Calu3 (cell line): ENCODE results near the gene SPAG8. TPM values are rescaled to one million over a fixed set of nuclear protein-coding genes. Genes with fewer than 3 reads are reported as not detected.

ENCODE experiments used
- BruUV-seq: library from RNA; stranded (reverse); fragments of 400-500 nt; replicated peaks from 2 replicates; lab custom pipeline; 2021; lab: Mats Ljungman, UMichigan
- CTCF ChIA-PET: fragments of 300-600 bp; sonication (Branson Sonifier 250); formaldehyde crosslinking; loops from one replicate; lab custom pipeline; 2022; ENCODE audit warnings: antibody characterized with exemption; lab: Charles Lee
- DNase-seq: peaks from one replicate; pipeline ENCODE4 v3.0.0; 2022
- H3K27ac Mint-ChIP-seq: one replicate; pipeline ENCODE4 v1.8.0; 2022; ENCODE audit warnings: mixed read lengths; ENCODE audit not compliant: unreplicated experiment
- H3K27me3 Mint-ChIP-seq: one replicate; pipeline ENCODE4 v1.8.0; 2022; ENCODE audit warnings: mixed read lengths; ENCODE audit not compliant: unreplicated experiment
- H3K36me3 Mint-ChIP-seq: one replicate; pipeline ENCODE4 v1.8.0; 2022; ENCODE audit warnings: mild to moderate bottlenecking, moderate library complexity, mixed read lengths; ENCODE audit not compliant: insufficient read depth, unreplicated experiment
- H3K4me1 Mint-ChIP-seq: one replicate; pipeline ENCODE4 v1.8.0; 2022; ENCODE audit warnings: mild to moderate bottlenecking, low read depth, mixed read lengths; ENCODE audit not compliant: unreplicated experiment
- H3K4me3 Mint-ChIP-seq: one replicate; pipeline ENCODE4 v1.8.0; 2022; ENCODE audit warnings: mild to moderate bottlenecking, low read depth, moderate library complexity, mixed read lengths; ENCODE audit not compliant: unreplicated experiment
- H3K9me3 Mint-ChIP-seq: one replicate; pipeline ENCODE4 v1.8.0; 2022; ENCODE audit warnings: low read depth, mixed read lengths; ENCODE audit not compliant: unreplicated experiment
- intact Hi-C: fragments of 100-400 bp; cut with micrococcal nuclease; formaldehyde crosslinking; loops from one replicate; pipeline ENCODE4 v1.10.0; 2022; ENCODE audit not compliant: unreplicated experiment
- total RNA-seq: library from RNA; stranded (reverse); gene quantifications from 2 replicates; pipeline ENCODE4 v1.2.3, GENCODE V29; 2022
- TF ChIP-seq, protein P1 (sequence below): fragments of 200-600 bp; IDR thresholded peaks from one replicate; pipeline ENCODE4 v1.8.0; 2022; ENCODE audit warnings: antibody characterized with exemption; ENCODE audit not compliant: unreplicated experiment

The SPAG8 gene
- total RNA-seq, 1 experiment from 2014 or later, result 0.97 TPM

- H3K9me3 Mint-ChIP-seq, result no peaks in the 10 kb centered on the region
- intact Hi-C loops, result no loop called here
- H3K27me3 Mint-ChIP-seq, result no peaks in the 10 kb centered on the region
- H3K36me3 Mint-ChIP-seq, result no peaks in the 10 kb centered on the region
- DNase-seq, result no peak
- BruUV-seq, result no TSS peak
- CTCF ChIA-PET, result no interaction called here
- H3K4me3 Mint-ChIP-seq, result no peak overlapping the region
- no peak overlapping the region for H3K27ac Mint-ChIP-seq
- TF ChIP-seq, protein P1, sequence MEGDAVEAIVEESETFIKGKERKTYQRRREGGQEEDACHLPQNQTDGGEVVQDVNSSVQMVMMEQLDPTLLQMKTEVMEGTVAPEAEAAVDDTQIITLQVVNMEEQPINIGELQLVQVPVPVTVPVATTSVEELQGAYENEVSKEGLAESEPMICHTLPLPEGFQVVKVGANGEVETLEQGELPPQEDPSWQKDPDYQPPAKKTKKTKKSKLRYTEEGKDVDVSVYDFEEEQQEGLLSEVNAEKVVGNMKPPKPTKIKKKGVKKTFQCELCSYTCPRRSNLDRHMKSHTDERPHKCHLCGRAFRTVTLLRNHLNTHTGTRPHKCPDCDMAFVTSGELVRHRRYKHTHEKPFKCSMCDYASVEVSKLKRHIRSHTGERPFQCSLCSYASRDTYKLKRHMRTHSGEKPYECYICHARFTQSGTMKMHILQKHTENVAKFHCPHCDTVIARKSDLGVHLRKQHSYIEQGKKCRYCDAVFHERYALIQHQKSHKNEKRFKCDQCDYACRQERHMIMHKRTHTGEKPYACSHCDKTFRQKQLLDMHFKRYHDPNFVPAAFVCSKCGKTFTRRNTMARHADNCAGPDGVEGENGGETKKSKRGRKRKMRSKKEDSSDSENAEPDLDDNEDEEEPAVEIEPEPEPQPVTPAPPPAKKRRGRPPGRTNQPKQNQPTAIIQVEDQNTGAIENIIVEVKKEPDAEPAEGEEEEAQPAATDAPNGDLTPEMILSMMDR, result no peak
- peaks cover 11% of the 10 kb centered on the region for H3K4me1 Mint-ChIP-seq
Measured at GRCh38 chr9:35845824-35846771, 34.0 kb upstream of the SPAG8 start.

- DNase-seq, result peak; percentile 52
- intact Hi-C loops, result no loop called here
- no peak overlapping the region for H3K4me3 Mint-ChIP-seq
- H3K27me3 Mint-ChIP-seq, result peaks cover 4% of the 10 kb centered on the region
- BruUV-seq, result no TSS peak
- H3K9me3 Mint-ChIP-seq, result no peaks in the 10 kb centered on the region
- TF ChIP-seq, protein P1, result no peak
- peaks cover 11% of the 10 kb centered on the region for H3K4me1 Mint-ChIP-seq
- CTCF ChIA-PET, result interaction anchor here (0.9 kb wide), 1 partner anchor 33 kb away, joined by 3 read pairs; the partner anchor contains the start of gene SPAG8
- peak overlapping the region; percentile 10 for H3K27ac Mint-ChIP-seq
- H3K36me3 Mint-ChIP-seq, result no peaks in the 10 kb centered on the region
Measured at GRCh38 chr9:35844628-35845270, 32.7 kb upstream of the SPAG8 start.

DNA sequence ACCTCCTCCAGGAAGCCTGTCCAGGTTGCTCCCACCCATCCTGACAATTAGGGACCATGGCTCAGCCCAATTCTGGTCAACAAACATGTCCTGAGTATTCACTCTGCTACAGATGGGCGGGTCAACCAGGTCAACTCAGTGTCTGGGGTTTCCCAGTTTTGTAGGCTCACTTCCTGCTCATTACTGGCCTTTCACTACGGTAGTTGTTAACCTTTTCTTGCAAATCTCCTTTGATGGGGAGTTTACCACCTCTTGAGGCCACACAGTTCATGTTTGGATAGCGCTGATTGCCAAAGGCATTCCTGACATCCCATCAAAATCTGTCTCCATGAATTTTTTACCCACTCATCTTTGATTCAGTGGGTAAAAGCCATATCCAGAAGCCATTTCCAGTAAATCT is 30.7 kb upstream of the SPAG8 start:
- Mint-ChIP-seq H3K36me3 (no peaks in the 10 kb centered on the region), H3K4me3 (no peak overlapping the region), H3K4me1 (peaks cover 11% of the 10 kb centered on the region), H3K27ac (no peak overlapping the region), H3K27me3 (peaks cover 17% of the 10 kb centered on the region), H3K9me3 (no peaks in the 10 kb centered on the region)
- intact Hi-C loops, result no loop called here
- TF ChIP-seq, protein P1, result no peak
- no peak for DNase-seq
- CTCF ChIA-PET, result interaction anchor here (0.5 kb wide), 1 partner anchor 66 kb away, joined by 4 read pairs; no protein-coding TSS in a partner anchor
- no TSS peak for BruUV-seq

DNA sequence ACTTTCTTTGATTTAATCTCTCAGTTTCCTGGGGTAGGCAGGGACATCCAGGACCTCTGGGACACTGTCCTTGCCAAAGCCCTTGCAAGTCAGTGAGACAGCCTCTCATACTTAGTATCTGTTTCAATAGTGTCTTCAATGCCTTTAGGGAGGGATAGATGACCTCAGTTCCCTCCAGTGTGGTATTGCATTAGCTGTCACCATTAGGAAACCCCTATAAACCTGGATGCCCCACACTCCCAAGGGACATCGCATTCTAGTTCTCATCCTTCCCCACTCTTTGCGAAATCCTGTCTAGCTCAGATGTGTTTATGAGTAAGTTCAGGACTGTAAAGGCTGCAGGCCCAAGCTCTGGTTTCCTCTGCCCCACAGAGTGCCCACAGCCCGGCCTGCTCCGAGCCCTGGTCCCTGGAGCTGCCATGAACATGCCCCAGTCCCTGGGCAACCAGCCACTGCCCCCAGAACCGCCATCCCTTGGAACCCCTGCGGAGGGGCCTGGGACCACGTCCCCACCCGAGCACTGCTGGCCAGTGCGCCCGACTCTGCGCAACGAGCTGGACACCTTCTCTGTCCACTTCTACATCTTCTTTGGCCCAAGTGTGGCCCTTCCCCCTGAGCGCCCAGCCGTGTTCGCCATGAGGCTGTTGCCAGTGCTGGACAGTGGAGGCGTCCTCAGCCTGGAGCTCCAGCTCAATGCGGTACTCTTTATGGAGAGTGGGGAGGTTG is 30.1 kb upstream of the SPAG8 start:
- intact Hi-C loops, result no loop called here
- DNase-seq, result no peak
- Mint-ChIP-seq H3K27me3 (peaks cover 17% of the 10 kb centered on the region), H3K4me3 (no peak overlapping the region), H3K36me3 (no peaks in the 10 kb centered on the region), H3K27ac (no peak overlapping the region), H3K9me3 (no peaks in the 10 kb centered on the region), H3K4me1 (peaks cover 11% of the 10 kb centered on the region)
- no TSS peak for BruUV-seq
- TF ChIP-seq, protein P1, result no peak
- CTCF ChIA-PET, result interaction anchor here (0.5 kb wide), 1 partner anchor 65 kb away, joined by 4 read pairs; no protein-coding TSS in a partner anchor
